GM18505 (cell line): Measurements from ENCODE around the gene YIPF3.
"Not testable (repeated sequence)": the region's sequence is repeated elsewhere in the genome, so short reads cannot be mapped to it uniquely, and the experiment has no call there.

Experiments
- ATAC-seq: cut with Tn5 transposase; IDR thresholded peaks from one replicate; pipeline ENCODE4 v1.9.1; 2021; ENCODE audit not compliant: unreplicated experiment
- POLR2A ChIP-seq: IDR thresholded peaks from 4 replicates; pipeline ENCODE4 v1.6.1; 2011; ENCODE audit warnings: borderline replicate concordance; ENCODE audit not compliant: insufficient read depth, insufficient read length; ENCODE audit errors: extremely low read depth

Gene YIPF3

DNA sequence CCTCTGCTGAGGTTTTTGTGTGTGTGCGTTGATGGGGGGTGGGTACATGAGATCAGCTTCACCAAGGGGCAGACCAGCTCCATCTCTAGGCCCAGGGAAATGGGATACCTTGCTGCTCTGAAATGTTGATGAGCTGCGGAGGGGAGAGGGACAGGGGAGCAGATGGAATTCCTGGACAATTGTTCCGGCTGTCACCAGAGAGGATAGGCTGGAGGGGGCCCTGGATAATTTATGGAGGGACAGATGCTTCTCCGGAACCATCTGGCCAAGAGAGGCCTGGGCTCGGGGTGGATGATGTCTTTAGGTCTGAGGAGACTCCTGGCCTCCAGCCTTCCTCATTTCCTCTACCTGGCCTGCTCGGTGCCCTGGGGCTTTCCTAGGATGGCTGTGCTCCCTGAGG is 41.2 kb downstream of the YIPF3 start:
- ATAC-seq, result no peak
- no peak for TF ChIP-seq POLR2A

DNA sequence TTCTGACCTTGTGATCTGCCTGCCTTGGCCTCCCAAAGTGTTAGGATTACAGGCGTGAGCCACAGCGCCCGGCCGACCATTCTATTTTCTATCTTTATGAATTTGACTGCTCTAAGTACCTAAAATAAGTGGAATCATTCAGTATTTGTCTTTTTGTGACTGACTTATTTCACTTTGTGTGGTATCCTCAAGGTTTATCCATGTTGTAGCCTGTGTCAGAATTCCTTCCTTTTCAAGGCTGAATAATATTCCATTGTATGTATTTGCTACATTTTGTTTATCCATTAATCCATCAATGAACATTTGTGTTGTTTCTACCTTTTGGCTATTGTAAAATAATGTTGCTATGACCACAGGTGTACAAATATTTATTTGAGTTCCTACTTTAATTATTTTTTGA is 44.2 kb downstream of the YIPF3 start:
- no peak for ATAC-seq
- TF ChIP-seq POLR2A, result no peak

DNA sequence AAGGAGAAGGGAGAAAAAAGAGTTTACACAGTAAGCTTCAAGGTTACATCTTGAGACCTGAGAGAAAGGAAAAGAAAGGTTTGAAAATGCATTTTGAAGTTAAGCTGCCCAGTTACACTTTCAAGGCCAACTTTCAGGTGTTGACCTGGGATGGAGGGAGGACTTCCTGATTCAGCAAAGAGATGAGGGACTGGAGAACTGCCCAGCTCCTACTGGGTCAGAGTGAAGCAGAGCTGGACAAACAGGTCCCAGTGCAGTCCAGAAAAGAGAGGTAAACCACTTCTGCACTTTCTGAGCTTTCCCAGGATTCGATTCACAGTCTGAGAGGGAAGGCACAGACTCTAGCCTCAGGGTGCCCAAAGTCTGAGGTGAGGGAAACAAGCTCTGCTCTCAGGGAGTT is 45.3 kb downstream of the YIPF3 start:
- TF ChIP-seq POLR2A, result no peak
- ATAC-seq, result no peak

DNA sequence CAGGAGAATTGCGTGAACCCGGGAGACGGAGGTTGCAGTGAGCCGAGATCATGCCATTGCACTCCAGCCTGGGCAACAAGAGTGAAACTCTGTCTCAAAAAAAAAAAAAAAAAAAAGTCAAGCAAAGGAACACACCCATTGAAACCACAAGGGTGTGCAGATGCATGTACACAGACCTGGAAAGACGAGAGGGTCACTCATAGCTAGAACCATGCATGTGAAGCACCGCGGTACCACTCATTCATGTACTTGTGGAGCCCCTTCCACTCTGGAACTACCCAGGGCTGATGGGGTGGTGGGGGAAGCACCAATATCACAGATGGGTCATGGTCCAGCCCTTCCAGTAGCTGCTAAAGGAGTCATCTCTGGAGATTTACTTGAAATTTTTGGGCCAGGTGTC is 46.8 kb downstream of the YIPF3 start:
- ATAC-seq, result no peak
- no peak for TF ChIP-seq POLR2A

DNA sequence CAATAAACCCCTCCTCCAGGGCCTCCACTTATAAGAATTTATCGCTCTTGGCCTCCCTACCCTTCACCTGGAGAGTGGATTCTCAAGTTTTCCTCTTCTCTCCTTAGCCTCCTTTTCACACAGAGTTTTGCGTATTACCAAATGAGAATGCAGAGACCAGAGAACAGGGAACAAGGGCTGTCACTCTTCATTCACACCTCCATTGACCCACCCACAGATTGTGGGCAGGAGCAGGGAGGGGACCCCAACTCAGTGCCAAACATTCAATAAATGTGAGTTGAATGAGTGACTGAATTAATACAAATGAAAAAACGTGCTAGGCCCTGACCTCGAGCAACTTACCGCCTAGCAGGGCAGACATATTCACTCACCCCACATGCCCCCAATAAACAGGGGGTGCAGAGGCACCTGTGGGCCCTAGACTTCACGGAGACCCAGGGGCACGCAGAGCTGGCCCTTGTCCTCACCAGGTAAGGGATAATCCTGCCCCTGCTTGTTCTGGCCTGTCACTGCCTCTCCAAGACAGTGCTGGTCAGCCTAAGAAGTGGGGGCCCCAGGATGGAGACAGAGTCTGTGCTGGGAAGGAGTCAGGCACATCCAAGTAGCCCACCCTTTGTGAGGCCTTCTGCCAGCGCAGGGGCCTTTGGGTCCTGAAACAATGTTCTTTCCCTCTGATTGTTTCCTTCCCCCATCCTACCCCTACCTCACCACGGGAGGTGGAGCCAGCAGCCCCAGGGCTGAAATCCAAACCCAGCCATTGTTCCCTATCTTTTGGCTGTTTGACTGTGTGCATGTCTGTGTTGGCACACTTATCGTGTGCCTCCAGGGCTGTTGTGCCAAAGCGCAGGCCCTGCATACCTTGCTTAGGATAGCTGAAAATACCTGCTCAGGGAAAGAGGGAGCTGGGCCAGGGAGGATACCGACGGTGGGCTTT is 47.7 kb downstream of the YIPF3 start:
- TF ChIP-seq POLR2A, result no peak
- ATAC-seq, result no peak

DNA sequence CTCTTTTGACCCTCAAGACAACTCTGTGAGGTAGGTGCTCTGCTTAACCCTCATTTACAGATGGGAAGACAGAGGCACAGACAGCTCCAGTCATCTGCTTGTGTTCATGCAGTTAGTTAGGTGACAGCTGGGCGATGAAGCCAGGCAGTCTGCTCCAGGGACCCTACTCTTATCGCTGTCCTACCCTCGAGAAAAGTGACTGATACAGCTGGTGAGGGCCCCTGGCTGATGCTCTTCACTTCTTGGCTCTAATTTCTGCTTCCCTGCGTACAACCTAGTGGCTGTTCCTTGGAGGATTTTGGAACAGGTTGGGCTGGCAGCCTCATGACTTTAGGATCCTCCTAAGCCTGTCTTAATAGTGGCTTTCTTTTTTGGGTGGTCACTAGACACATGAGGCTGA is 48.5 kb downstream of the YIPF3 start:
- no peak for ATAC-seq
- no peak for TF ChIP-seq POLR2A

DNA sequence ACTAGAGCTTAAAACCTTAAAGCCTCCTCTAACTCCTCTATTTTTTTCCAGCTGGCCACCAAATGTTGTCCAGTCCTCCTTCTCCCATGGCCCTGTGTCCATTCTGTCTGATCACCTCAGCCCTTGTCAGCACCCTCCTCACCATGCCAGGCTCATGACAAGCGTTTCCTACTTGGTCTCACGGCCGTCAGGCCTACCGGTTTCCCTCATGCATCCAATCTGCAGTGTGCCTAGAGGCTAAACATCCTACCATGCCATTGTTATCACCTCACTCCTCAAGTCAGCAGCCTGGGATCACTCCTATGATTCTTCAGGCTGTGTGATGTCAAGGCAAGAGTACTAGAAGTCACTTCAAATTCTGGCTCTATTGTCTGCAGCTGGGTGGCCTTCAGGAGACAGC is 49.0 kb downstream of the YIPF3 start:
- ATAC-seq, result no peak
- no peak for TF ChIP-seq POLR2A

DNA sequence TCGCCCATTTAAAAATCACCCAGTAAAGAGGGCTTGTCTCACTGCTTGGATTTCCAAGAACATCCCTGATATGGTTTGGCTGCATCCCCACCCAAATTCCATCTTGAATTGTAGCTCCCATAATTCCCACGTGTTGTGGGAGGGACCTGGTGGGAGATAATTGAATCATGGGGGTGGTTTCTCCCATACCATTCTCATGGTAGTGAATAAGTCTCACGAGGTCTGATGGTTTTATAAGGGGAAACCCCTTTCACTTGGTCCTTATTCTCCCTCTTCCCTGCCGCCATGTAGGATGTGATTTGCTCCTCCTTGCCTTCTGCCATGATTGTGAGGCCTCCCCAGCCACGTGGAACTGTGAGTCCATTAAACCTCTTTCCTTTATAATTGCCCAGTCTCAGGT is 49.5 kb downstream of the YIPF3 start:
- ATAC-seq, result not testable (repeated sequence)

DNA sequence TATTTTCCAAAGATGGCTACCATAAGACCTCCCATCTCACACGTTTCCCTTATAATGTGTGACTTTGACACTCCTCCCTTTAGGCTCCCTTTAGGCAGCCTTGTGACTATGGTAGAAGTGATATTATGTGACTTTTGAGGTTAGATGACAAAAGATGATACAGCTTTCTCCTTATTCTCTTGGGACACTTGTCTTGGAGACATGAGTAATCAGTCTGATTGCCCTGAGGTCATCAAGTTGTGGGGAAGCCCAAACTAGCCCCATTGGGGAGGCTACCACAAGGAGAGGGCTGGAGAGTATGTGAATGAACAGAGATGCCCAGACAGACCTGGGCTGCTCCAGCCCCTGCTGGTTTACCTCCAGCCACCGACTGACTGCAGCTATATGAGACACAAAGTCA is 50.8 kb downstream of the YIPF3 start:
- TF ChIP-seq POLR2A, result no peak
- ATAC-seq, result no peak

DNA sequence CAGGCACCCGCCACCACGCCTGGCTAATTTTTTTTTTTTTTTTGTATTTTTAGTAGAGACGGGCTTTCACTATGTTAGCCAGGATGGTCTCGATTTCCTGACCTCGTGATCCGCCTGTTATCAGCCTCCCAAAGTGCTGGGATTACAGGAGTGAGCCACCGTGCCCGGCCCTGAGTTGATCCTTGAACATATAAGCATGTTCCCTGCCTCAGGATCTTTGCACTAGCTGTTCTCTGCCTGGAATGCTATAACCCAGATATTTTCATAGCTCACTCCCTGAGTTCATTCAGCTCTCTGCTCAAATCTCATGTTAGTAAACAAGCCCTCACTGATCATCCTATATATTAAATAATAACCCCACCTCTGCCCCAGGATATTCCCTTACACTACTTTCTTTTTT is 52.4 kb downstream of the YIPF3 start:
- no peak for TF ChIP-seq POLR2A
- ATAC-seq, result no peak

DNA sequence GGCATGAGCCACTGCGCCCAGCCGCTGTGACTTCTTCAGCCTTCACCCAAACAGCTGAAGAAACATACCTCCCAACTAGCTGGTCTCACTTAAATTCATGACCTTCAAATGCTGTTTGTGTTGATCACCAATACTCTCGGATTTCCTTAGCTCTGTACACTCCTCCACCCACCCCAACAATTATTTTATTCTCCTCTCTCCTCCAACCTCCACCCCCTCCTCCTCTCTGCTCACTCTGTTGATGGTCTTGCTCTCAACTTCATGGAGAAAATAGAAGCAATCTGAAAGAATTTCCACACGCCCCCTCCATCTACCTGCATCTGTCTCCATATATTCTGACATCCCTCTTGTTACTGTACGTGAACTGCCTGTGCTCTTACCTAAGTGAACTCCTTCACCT is 54.8 kb downstream of the YIPF3 start:
- no peak for ATAC-seq

More for the DNA sequence above, 54.8 kb downstream of the YIPF3 start:
- no peak for TF ChIP-seq POLR2A
